Transverse colon (tissue), 3 donors: ENCODE results near the gene PCNT.

ENCODE experiments used
- CTCF ChIP-seq, 5 experiments: fragments of 200-600 bp in 3 of 5; fragments of 450-650 bp in 2 of 5; sonication (generic) in 3 of 5; IDR thresholded peaks; 1 replicate in 2 of 5; 2 replicates in 3 of 5; pipeline ENCODE4 v1.5.1; 2016 to 2017; ENCODE audit warnings: antibody characterized with exemption in 5 of 5, inconsistent platforms in 3 of 5, mild to moderate bottlenecking in 2 of 5, moderate library complexity in 1 of 5
- EP300 ChIP-seq: sonication (generic); formaldehyde crosslinking; IDR thresholded peaks from one replicate; pipeline ENCODE4 v1.6.1; 2017; ENCODE audit warnings: antibody characterized with exemption, low read depth

GRCh38 chr21:46368533-46369285 is 44.8 kb downstream of the PCNT start:
- TF ChIP-seq CTCF (IDR thresholded peaks at IDR 0.05) (no peak), EP300 (no peak)
